Left ventricle myocardium inferior (tissue), 1 donor: ENCODE data around the gene CCL21. TPM values are rescaled to one million over a fixed set of nuclear protein-coding genes. Genes with fewer than 3 reads are reported as not detected.
"Not testable (repeated sequence)": the region's sequence is repeated elsewhere in the genome, so short reads cannot be mapped to it uniquely, and the experiment has no call there.

ENCODE experiments used
- DNase-seq: peaks from one replicate; pipeline ENCODE4 v3.0.0-alpha.2; 2020
- H3K27ac ChIP-seq: fragments of 200-600 bp; replicated peaks from 2 replicates; pipeline ENCODE4 v1.8.0; 2021
- H3K27me3 ChIP-seq: fragments of 200-600 bp; 2 replicates; pipeline ENCODE4 v1.8.0; 2021; ENCODE audit warnings: low read depth
- H3K36me3 ChIP-seq: fragments of 200-600 bp; 2 replicates; pipeline ENCODE4 v1.8.0; 2021
- H3K4me1 ChIP-seq: fragments of 200-600 bp; 2 replicates; pipeline ENCODE4 v1.8.0; 2021
- H3K4me3 ChIP-seq: fragments of 200-600 bp; 2 replicates; pipeline ENCODE4 v1.8.0; 2021; ENCODE audit warnings: mild to moderate bottlenecking, moderate library complexity
- H3K9me3 ChIP-seq: fragments of 200-600 bp; replicated peaks from 2 replicates; pipeline ENCODE4 v1.8.0; 2021
- intact Hi-C: fragments of 100-400 bp; cut with micrococcal nuclease; formaldehyde crosslinking; loops from one replicate; pipeline ENCODE4 v1.11.0; 2022
- total RNA-seq: library from RNA; stranded (reverse); fragmentation: NEBNext Ultra II Directional; extraction: Animal tissue kit (Norgen Biotek cat#: 25700); gene quantifications from one replicate; pipeline ENCODE4 v1.2.1, GENCODE V29; 2021
- TF ChIP-seq, protein P1 (sequence below): fragments of 200-600 bp; IDR thresholded peaks from 2 replicates; pipeline ENCODE4 v1.8.0; 2021; ENCODE audit warnings: antibody characterized with exemption, mild to moderate bottlenecking, borderline replicate concordance
- donor health status: DM: no; HTN: yes; CAD: no; lungs with severe emphysema.

CCL21 gene
- total RNA-seq, 1 donor from 2014 or later, result 6.2 TPM

DNA sequence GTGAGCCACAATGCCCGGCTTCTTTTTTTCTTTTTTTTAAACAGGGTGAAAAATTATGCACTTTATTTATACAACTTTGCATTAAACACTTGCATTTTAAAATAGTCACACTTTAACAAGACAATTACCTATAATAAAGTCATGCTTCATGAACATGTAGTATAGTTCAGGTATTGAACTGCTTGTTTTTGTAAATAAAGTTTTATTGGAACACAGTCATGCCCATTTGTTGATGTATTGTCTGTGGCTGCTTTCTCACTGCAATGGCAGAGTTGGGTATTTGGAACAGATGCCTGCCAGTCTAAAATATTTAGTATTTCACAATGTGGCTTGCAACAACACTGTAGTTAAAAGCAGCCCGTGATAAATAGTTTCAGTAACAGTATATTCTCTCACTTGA, 32.8 kb upstream of the CCL21 start:
- DNase-seq, result no peak
- Histone ChIP-seq H3K27me3 (no peaks in the 10 kb centered on the region), H3K4me1 (no peaks in the 10 kb centered on the region), H3K9me3 (peaks cover 8% of the 10 kb centered on the region), H3K36me3 (no peaks in the 10 kb centered on the region), H3K27ac (no peak overlapping the region), H3K4me3 (no peak overlapping the region)
- intact Hi-C loops, result no loop called here
- TF ChIP-seq, protein P1, sequence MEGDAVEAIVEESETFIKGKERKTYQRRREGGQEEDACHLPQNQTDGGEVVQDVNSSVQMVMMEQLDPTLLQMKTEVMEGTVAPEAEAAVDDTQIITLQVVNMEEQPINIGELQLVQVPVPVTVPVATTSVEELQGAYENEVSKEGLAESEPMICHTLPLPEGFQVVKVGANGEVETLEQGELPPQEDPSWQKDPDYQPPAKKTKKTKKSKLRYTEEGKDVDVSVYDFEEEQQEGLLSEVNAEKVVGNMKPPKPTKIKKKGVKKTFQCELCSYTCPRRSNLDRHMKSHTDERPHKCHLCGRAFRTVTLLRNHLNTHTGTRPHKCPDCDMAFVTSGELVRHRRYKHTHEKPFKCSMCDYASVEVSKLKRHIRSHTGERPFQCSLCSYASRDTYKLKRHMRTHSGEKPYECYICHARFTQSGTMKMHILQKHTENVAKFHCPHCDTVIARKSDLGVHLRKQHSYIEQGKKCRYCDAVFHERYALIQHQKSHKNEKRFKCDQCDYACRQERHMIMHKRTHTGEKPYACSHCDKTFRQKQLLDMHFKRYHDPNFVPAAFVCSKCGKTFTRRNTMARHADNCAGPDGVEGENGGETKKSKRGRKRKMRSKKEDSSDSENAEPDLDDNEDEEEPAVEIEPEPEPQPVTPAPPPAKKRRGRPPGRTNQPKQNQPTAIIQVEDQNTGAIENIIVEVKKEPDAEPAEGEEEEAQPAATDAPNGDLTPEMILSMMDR, result no peak

- Histone ChIP-seq H3K4me1 (no peaks in the 10 kb centered on the region), H3K36me3 (no peaks in the 10 kb centered on the region), H3K4me3 (no peak overlapping the region), H3K9me3 (no peaks in the 10 kb centered on the region), H3K27ac (no peak overlapping the region), H3K27me3 (no peaks in the 10 kb centered on the region)
- intact Hi-C loops, result no loop called here
- DNase-seq, result no peak
- TF ChIP-seq, protein P1, result no peak
These were observed 31.7 kb upstream of the CCL21 start for GRCh38 chr9:34741628-34742027.

DNA sequence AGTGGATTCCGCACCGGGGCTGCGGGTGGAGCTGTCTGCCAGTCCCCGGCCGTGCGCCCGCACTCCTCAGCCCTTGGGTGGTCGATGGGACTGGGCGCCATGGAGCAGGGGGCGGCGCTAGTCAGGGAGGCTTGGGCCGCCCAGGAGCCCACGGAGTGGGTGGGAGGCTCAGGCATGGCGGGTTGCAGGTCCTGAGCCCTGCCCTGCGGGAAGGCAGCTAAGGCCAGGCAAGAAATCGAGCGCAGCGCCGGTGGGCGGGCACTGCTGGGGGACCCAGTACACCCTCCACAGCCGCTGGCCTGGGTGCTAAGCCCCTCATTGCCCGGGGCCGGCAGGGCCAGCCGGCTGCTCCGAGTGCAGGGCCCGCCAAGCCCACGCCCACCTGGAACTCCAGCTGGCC, 30.2 kb upstream of the CCL21 start:
- H3K36me3 ChIP-seq, H3K27me3 ChIP-seq, H3K27ac ChIP-seq, DNase-seq, H3K9me3 ChIP-seq, H3K4me1 ChIP-seq, H3K4me3 ChIP-seq, intact Hi-C loops: not testable (repeated sequence)

GRCh38 chr9:34737677-34738260, 27.8 kb upstream of the CCL21 start:
- no peaks in the 10 kb centered on the region for H3K36me3 ChIP-seq
- TF ChIP-seq, protein P1, result no peak
- no peak overlapping the region for H3K27ac ChIP-seq
- intact Hi-C loops, result no loop called here
- DNase-seq, result no peak
- H3K4me1 ChIP-seq, result no peaks in the 10 kb centered on the region
- no peak overlapping the region for H3K4me3 ChIP-seq
- H3K9me3 ChIP-seq, result no peaks in the 10 kb centered on the region
- H3K27me3 ChIP-seq, result no peaks in the 10 kb centered on the region

DNA sequence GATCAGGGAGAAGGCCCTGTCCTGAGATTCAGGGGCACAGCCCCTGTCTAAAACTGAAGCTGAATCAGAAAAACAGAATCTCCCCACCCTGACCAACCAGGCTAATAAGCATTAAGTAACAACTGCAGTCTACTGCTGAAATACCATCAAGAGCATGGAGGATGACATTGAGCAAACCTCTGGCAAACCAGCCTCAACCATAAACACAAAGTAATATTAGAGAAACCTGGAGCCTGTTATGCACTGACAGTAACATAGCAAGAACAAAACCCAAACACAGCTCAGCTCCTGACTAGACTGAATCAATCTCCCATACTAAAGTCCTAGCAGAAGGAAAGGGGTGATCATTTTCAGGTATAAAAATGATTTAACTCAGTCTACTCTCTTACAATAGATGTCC, 24.8 kb upstream of the CCL21 start:
- Histone ChIP-seq H3K4me1 (no peaks in the 10 kb centered on the region), H3K27ac (no peak overlapping the region), H3K36me3 (no peaks in the 10 kb centered on the region), H3K27me3 (no peaks in the 10 kb centered on the region), H3K9me3 (no peaks in the 10 kb centered on the region), H3K4me3 (no peak overlapping the region)
- intact Hi-C loops, result no loop called here
- TF ChIP-seq, protein P1, result no peak
- DNase-seq, result no peak

- no peaks in the 10 kb centered on the region for H3K27me3 ChIP-seq
- no peak overlapping the region for H3K27ac ChIP-seq
- intact Hi-C loops, result no loop called here
- H3K4me3 ChIP-seq, result no peak overlapping the region
- TF ChIP-seq, protein P1, result no peak
- no peaks in the 10 kb centered on the region for H3K4me1 ChIP-seq
- H3K36me3 ChIP-seq, result no peaks in the 10 kb centered on the region
- H3K9me3 ChIP-seq, result no peaks in the 10 kb centered on the region
- DNase-seq, result no peak
These were observed 22.9 kb upstream of the CCL21 start for GRCh38 chr9:34732886-34733285.
